ENCODE measurements around the gene HOXB4.

The HOXB4 gene

DNA sequence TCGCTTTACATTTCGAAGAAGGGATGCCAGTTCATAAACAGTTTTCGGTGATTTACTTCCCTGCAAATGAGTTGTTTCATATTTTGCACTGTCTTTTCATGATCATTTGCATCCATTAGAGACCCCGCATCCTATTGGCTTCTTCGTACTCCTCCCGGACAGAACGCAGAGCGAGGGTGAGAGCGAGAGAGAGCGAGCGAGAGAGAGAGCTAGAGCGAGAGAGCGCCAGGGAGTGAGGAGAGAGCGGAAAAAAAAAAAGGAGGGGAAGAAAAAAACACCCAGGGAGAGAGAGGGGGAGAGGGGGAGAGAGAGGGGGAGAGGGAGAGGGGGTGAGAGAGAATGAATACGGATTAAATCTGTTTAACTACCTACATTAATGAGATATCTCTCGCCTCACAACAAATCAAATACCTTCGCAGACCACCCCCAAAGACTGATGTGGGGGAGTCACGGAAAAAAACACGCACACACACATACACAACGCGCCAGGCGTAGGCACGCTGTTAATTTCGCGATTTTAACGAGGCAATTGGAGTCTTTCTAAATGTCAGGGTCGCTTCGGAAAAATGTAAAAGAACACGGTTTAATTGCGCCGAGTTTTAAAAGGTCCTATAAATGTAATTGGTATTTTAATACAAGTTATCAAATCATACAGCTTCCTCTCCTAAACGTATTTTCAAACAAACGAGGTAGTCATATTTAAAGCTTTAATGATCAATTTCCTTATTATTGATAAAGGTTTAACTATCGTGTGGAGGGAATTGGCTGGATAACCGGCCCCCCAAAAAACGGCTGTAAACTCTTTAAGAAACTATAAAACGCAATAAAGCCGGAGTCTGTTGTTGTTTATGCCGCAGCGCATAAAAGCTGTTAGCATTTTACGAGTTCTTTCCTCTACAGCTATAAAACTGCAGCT, 37.2 kb upstream of the HOXB4 start, which contains the start of gene HOXB8:
TSS of gene HOXB8 (minus strand) at position 246 of the 916 bp plus-strand sequence. CDS start 588 bp downstream, outside the sequence.
- DNase-seq (ENCODE audit: low read depth in 2 of 2), result no peak

DNA sequence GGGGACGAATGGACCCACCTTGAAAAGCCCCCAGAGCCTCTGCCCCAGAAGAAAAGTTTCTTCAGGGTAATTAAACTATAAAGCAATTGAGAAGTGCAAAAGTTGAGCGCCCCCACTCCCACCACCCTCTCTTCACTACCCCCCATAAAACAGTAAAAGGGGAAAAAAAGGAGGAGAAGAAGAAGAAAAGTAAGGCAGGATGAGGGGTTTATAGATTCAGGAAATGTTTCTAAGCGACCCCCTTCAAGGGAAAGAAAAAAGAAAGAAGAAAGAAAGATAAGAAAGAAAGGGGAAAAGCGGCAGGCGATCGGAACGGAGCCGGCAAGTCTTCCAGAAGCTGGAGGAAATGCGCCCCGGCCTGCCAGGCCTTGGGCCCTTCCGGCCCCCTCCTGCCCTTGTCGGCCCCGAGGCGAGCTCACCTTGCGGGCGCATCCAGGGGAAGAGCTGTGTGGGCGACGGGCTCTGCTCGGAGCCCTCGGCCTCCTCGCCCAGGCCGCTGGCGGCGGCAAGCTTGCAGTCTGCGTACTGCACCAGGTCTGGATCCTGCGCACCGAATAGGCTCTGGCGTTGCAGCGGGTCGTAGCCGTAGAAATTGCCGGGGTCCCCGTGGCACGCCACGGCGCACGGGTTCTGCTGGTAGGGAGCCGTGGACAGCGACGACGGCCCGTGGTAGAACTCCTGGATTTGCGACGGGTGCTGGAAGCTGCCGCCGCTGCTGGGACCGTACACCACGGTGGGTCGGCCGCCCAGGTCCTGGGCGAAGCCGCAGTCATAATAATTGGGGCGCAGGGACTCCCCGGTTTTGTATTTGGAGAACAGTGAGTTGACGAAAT, 35.9 kb upstream of the HOXB4 start:
- no peak for DNase-seq (ENCODE audit: low read depth in 2 of 2)

GRCh38 chr17:48612854-48613691, 34.9 kb upstream of the HOXB4 start:
- DNase-seq (ENCODE audit: low read depth in 2 of 2), result no peak

GRCh38 chr17:48612456-48612853, 34.3 kb upstream of the HOXB4 start:
- no peak for DNase-seq (ENCODE audit: low read depth in 2 of 2)

GRCh38 chr17:48611681-48612455, 33.7 kb upstream of the HOXB4 start:
- no peak for DNase-seq (ENCODE audit: low read depth in 2 of 2)

GRCh38 chr17:48611213-48611612, 33.1 kb upstream of the HOXB4 start:
- DNase-seq (ENCODE audit: low read depth in 2 of 2), result no peak

DNA sequence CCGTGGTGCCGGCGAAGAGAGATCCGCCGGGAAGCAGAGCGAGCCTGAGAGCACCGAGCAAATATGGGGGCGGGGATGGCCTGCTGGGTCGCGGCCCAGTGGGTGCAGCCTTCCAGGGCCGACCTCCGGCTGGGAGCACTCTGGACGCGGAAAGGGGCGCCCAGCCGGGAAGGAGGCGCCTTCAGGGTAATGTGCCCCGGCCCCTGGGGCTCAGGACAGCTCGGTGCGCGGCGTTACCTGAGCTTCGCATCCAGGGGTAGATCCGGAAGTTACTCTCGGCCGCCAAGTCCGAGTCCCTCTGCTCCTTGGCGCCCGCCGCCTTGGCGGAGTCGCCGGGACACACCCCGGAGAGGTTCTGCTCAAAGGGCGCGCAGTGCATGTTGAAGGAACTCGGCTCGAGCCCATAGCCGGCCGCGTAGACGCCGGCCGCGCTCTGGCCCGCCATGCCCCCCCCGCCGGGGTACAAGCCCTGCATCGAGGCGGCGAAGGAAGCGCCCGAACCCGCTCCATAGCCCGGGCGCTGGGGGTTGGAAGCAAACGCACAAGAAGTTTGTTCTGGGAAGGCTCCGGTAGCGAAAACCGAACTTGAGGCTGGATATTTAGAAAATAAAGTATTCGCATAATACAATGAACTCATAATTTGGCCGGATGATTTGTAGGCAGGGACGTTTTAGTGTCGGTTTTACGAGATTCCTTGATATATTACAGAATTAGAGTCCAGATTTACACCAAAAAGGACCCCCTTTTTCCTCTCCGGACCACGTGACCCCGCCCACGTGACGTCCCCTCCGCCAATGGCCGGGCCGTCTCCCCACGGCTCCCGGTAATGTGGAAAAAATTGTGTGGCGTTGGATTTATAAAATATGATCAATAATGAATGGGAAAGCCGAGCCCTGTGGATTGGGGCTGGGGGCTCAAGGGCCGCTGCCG, 32.4 kb upstream of the HOXB4 start, which contains the start of gene HOXB7:
TSS of gene HOXB7 (minus strand) at position 736 of the 930 bp plus-strand sequence. CDS start at position 637, 99 bp downstream.
- no peak for DNase-seq (ENCODE audit: low read depth in 2 of 2)

DNA sequence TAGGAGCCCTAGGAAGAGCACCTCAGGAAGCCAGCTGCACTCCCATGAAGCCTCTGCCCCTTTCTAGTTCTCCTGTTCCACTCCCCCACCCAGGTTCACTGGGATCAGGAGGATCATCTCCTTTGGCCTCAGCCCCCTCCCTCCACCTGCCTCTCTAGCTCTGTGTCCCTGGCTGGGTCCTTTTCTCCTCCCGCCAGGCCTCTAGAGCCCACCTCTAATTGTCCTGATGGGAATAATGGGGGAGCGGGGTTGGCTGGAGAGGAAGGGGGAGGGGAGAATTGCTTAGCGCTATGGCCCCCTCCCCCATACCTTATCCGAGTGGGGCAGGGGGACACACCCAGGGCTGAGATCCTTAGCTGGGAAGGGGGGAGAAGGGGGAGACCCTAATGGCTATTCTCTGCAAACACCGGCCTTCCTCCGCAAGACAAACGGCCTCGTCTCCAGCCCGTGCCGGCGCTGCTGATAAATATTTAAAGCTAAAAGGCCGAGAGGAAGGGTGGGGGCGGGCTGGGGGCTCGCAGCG, 31.7 kb upstream of the HOXB4 start:
- DNase-seq (ENCODE audit: low read depth in 2 of 2), result no peak

GRCh38 chr17:48609033-48609432, 30.9 kb upstream of the HOXB4 start:
- no peak for DNase-seq (ENCODE audit: low read depth in 2 of 2)

GRCh38 chr17:48608494-48608834, 30.3 kb upstream of the HOXB4 start:
- no peak for DNase-seq (ENCODE audit: low read depth in 2 of 2)

- no peak for DNase-seq (ENCODE audit: low read depth in 2 of 2)
Measured at GRCh38 chr17:48606892-48607614, 28.9 kb upstream of the HOXB4 start.

GRCh38 chr17:48605991-48606891, 28.1 kb upstream of the HOXB4 start:
- DNase-seq (ENCODE audit: low read depth in 2 of 2), result no peak

DNA sequence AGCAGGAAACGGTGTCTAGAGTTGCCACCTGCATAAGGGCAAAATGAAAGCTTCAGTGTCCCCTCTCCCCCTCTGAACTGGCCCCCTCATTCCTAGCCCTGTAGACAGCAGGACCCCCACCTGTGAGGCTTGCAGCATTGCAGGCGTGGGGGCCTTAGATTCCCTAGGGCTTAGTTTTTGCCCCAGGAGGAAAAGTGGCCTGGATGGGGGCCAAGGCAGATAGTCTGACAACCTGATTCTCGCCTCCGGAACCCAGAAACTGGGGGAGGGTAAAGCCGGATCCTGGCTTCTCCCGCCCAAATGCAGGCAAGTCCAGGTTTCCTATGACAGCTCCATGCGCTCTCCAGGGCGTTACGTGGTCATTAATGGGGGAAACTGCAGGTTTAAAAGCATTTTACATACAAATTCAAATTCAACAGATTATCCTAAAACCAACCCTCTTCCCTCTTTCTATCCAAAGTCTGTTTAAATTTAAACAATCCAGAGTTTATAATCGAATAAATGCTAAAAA, 27.3 kb upstream of the HOXB4 start:
- DNase-seq (ENCODE audit: low read depth in 2 of 2), result no peak

DNA sequence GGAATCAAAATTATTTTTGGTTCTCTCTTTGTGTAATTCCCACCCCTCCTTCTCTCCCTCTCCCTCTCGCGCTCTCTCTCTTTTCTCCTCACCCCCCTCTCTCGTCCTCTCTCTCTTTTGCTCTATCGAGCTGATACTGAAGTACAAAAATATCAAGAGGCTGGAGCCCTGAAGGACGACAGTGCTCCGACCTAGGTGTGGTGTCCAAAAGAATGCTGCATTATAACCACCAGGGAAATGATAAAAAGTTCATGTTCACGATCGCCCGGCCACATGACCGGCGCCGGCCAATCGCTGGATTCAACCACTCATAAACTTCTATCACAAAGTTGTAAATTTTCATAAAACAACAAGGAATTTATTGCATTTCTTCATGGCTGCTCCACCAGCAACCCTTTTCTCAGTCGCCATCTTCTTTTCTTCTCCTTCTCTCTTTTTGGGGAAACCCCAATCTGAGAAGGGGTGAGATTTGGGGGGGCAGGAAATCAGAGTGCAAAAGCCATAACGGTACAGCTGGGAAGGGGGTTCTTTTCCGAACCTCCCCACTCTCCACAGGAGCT, 26.7 kb upstream of the HOXB4 start, which contains the start of gene HOXB6:
TSS of gene HOXB6 (minus strand) at position 217 of the 560 bp plus-strand sequence. CDS start 6,836 bp downstream, outside the sequence.
- no peak for DNase-seq (ENCODE audit: low read depth in 2 of 2)

GRCh38 chr17:48603959-48604769, 26.0 kb upstream of the HOXB4 start:
- DNase-seq (ENCODE audit: low read depth in 2 of 2), result no peak

Data from stimulated activated CD8-positive, alpha-beta memory T cell treated with anti-CD3 and anti-CD28 coated beads, Interleukin-15, amount 100 ng/mL, for 48 hours (primary cell).